Measurements from ENCODE around the gene PGK2.

The PGK2 gene

GRCh38 chr6:49787176-49787575 lies at the start of gene PGK2:
Gene PGK2, minus strand, starts transcription at chr6:49787285. Its CDS starts 98 bp downstream, at chr6:49787187.
- Histone ChIP-seq H3K4me3 (ENCODE audit: low read depth, low read length) (no peak within 1 kb of the TSS), H3K9me3 (ENCODE audit: severe bottlenecking) (peaks cover 3% of the 10 kb centered on the region), H3K36me3 (no peaks in the 10 kb centered on the region), H3K27me3 (ENCODE audit: insufficient read depth, low read depth, severe bottlenecking) (no peaks in the 10 kb centered on the region), H3K27ac (no peak within 1 kb of the TSS)
- DNase-seq: peak; percentile 53
- no peak for TF ChIP-seq CTCF (IDR thresholded peaks at IDR 0.05; ENCODE audit: low read depth, low read length)

- no peak overlapping the region for H3K4me3 ChIP-seq (ENCODE audit: low read depth, low read length)
- TF ChIP-seq CTCF (IDR thresholded peaks at IDR 0.05; ENCODE audit: low read depth, low read length): no peak
- H3K27ac ChIP-seq: no peak overlapping the region
- no peaks in the 10 kb centered on the region for H3K36me3 ChIP-seq
- no peaks in the 10 kb centered on the region for H3K27me3 ChIP-seq (ENCODE audit: insufficient read depth, low read depth, severe bottlenecking)
- no peaks in the 10 kb centered on the region for H3K9me3 ChIP-seq (ENCODE audit: severe bottlenecking)
- DNase-seq: no peak
Observed at GRCh38 chr6:49835140-49835539, 48.1 kb upstream of the PGK2 start.

- Histone ChIP-seq H3K4me3 (ENCODE audit: low read depth, low read length) (no peak overlapping the region), H3K27me3 (ENCODE audit: insufficient read depth, low read depth, severe bottlenecking) (no peaks in the 10 kb centered on the region), H3K36me3 (no peaks in the 10 kb centered on the region), H3K9me3 (ENCODE audit: severe bottlenecking) (no peaks in the 10 kb centered on the region), H3K27ac (no peak overlapping the region)
- DNase-seq: no peak
- TF ChIP-seq CTCF (IDR thresholded peaks at IDR 0.05; ENCODE audit: low read depth, low read length): no peak
Observed at GRCh38 chr6:49833386-49833785, 46.3 kb upstream of the PGK2 start.

GRCh38 chr6:49826743-49827406 lies 39.8 kb upstream of the PGK2 start:
- no peaks in the 10 kb centered on the region for H3K9me3 ChIP-seq (ENCODE audit: severe bottlenecking)
- H3K4me3 ChIP-seq (ENCODE audit: low read depth, low read length): no peak overlapping the region
- no peaks in the 10 kb centered on the region for H3K36me3 ChIP-seq
- H3K27ac ChIP-seq: no peak overlapping the region
- no peak for DNase-seq
- no peak for TF ChIP-seq CTCF (IDR thresholded peaks at IDR 0.05; ENCODE audit: low read depth, low read length)
- no peaks in the 10 kb centered on the region for H3K27me3 ChIP-seq (ENCODE audit: insufficient read depth, low read depth, severe bottlenecking)

- DNase-seq: no peak
- no peaks in the 10 kb centered on the region for H3K27me3 ChIP-seq (ENCODE audit: insufficient read depth, low read depth, severe bottlenecking)
- TF ChIP-seq CTCF (IDR thresholded peaks at IDR 0.05; ENCODE audit: low read depth, low read length): no peak
- H3K4me3 ChIP-seq (ENCODE audit: low read depth, low read length): no peak overlapping the region
- no peak overlapping the region for H3K27ac ChIP-seq
- no peaks in the 10 kb centered on the region for H3K9me3 ChIP-seq (ENCODE audit: severe bottlenecking)
- H3K36me3 ChIP-seq: no peaks in the 10 kb centered on the region
Observed at GRCh38 chr6:49815166-49815565, 28.1 kb upstream of the PGK2 start.

GRCh38 chr6:49813248-49813647 lies 26.2 kb upstream of the PGK2 start:
- no peak for DNase-seq

More at GRCh38 chr6:49813248-49813647, 26.2 kb upstream of the PGK2 start:
- Histone ChIP-seq H3K9me3 (ENCODE audit: severe bottlenecking) (no peaks in the 10 kb centered on the region), H3K27ac (no peak overlapping the region), H3K36me3 (no peaks in the 10 kb centered on the region), H3K27me3 (ENCODE audit: insufficient read depth, low read depth, severe bottlenecking) (no peaks in the 10 kb centered on the region), H3K4me3 (ENCODE audit: low read depth, low read length) (no peak overlapping the region)
- TF ChIP-seq CTCF (IDR thresholded peaks at IDR 0.05; ENCODE audit: low read depth, low read length): no peak
